WTC11 (cell line): ENCODE measurements around the gene MYO16. TPM values are rescaled to one million over a fixed set of nuclear protein-coding genes. Genes with fewer than 3 reads are reported as not detected.
"Not testable (repeated sequence)": the region's sequence is repeated elsewhere in the genome, so short reads cannot be mapped to it uniquely, and the experiment has no call there.

ENCODE experiments used
- ATAC-seq: fragments of 200-7000 bp; cut with Tn5 transposase; 2 replicates; pipeline ENCODE4 v1.10.0; 2021; ENCODE audit warnings: mild to moderate bottlenecking, moderate library complexity
- CTCF ChIA-PET: fragments of 300-600 bp; sonication (Branson Sonifier 250); formaldehyde crosslinking; loops from one replicate; lab custom pipeline; 2021; ENCODE audit warnings: antibody characterized with exemption; lab: Charles Lee
- POLR2A ChIA-PET: fragments of 350-600 bp; sonication (Branson Sonifier 250); formaldehyde crosslinking; loops from one replicate; lab custom pipeline; 2021; ENCODE audit warnings: antibody characterized with exemption; lab: Charles Lee
- DNase-seq: peaks from one replicate; pipeline ENCODE4 v3.0.0; 2021; ENCODE audit warnings: low spot score
- H3K27ac Mint-ChIP-seq: 2 replicates; pipeline ENCODE4 v1.8.0; 2021; ENCODE audit warnings: mixed read lengths
- H3K27me3 Mint-ChIP-seq: 2 replicates; pipeline ENCODE4 v1.8.0; 2021; ENCODE audit warnings: low read depth, mild to moderate bottlenecking, moderate library complexity, mixed read lengths
- H3K36me3 Mint-ChIP-seq: 2 replicates; pipeline ENCODE4 v1.8.0; 2021; ENCODE audit warnings: mixed read lengths
- H3K4me1 Mint-ChIP-seq: 2 replicates; pipeline ENCODE4 v1.8.0; 2022; ENCODE audit warnings: mixed read lengths
- H3K4me3 Mint-ChIP-seq: 2 replicates; pipeline ENCODE4 v1.8.0; 2021; ENCODE audit warnings: mild to moderate bottlenecking, moderate library complexity, mixed read lengths
- H3K9me3 Mint-ChIP-seq: 2 replicates; pipeline ENCODE4 v1.8.0; 2021; ENCODE audit warnings: mixed read lengths
- FOXP1 ChIP-seq: sonication (generic); formaldehyde crosslinking; IDR thresholded peaks from 2 replicates; pipeline ENCODE4 v1.8.0; 2022; ENCODE audit warnings: missing genetic modification reagents, mild to moderate bottlenecking, moderate library complexity, borderline replicate concordance
- GABPB1 ChIP-seq: sonication (generic); formaldehyde crosslinking; IDR thresholded peaks from 2 replicates; pipeline ENCODE4 v1.8.1; 2023; ENCODE audit warnings: mild to moderate bottlenecking, missing genetic modification reagents
- GTF2I ChIP-seq: fragments of 250-450 bp; sonication (Bioruptor Pico); conservative IDR thresholded peaks from 2 replicates; pipeline ENCODE4 v1.4.0; 2021; ENCODE audit warnings: mild to moderate bottlenecking
- RORB ChIP-seq: fragments of 250-450 bp; sonication (Bioruptor Pico); IDR thresholded peaks from 2 replicates; pipeline ENCODE4 v1.9.0; 2021; ENCODE audit warnings: mild to moderate bottlenecking
- SMAD4 ChIP-seq: sonication (generic); formaldehyde crosslinking; IDR thresholded peaks from 2 replicates; pipeline ENCODE4 v1.8.0; 2022; ENCODE audit warnings: mild to moderate bottlenecking, missing genetic modification reagents
- TP53 ChIP-seq: sonication (generic); formaldehyde crosslinking; IDR thresholded peaks from 2 replicates; pipeline ENCODE4 v1.8.1; 2023; ENCODE audit warnings: mild to moderate bottlenecking, missing genetic modification reagents
- total RNA-seq: library from RNA; stranded (reverse); gene quantifications from 3 replicates; pipeline ENCODE4 v1.2.3, GENCODE V29; 2021
- TF ChIP-seq, protein P1 (sequence below): sonication (generic); formaldehyde crosslinking; IDR thresholded peaks from 2 replicates; pipeline ENCODE4 v1.8.1; 2023; ENCODE audit warnings: mild to moderate bottlenecking, missing genetic modification reagents, borderline replicate concordance
- TF ChIP-seq, protein P2 (sequence below): sonication (generic); formaldehyde crosslinking; IDR thresholded peaks from 2 replicates; pipeline ENCODE4 v1.8.1; 2023; ENCODE audit warnings: mild to moderate bottlenecking, missing genetic modification reagents, moderate library complexity
- TF ChIP-seq, protein P3 (sequence below): sonication (generic); formaldehyde crosslinking; IDR thresholded peaks from 2 replicates; pipeline ENCODE4 v1.8.0; 2022; ENCODE audit warnings: mild to moderate bottlenecking, missing genetic modification reagents
- TF ChIP-seq, protein P4 (sequence below): fragments of 200-600 bp; IDR thresholded peaks from 2 replicates; pipeline ENCODE4 v1.8.0; 2022; ENCODE audit warnings: antibody characterized with exemption

Gene MYO16
- total RNA-seq, 1 experiment from 2014 or later = 0.09 TPM

DNA sequence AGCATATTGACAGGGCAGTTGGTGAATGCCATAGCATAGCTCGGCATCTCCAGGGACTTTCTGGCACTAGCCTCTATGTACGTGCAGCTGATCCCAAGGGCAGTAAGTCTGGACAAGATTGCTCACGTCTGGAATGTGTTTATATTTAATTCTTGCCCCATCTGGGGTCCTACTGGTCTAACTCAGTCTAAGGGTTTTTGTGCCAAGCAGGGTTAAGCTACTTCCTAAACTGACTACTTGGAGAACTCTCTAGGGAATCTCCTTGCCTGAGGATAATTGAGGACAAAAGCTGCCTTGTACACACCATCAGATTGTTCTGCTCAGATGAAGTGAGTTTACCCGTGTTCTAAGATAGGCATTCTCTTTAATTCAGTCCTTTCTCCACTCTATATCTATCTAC lies 358.1 kb downstream of the MYO16 start:
- no peak for DNase-seq
- CTCF ChIA-PET = interaction anchor here (1.2 to 1.4 kb wide), 2 partner anchors 26 to 72 kb away, joined by 3 read pairs; no protein-coding TSS in a partner anchor
- TF ChIP-seq RORB (CRISPR knock-in tag) (no peak), GTF2I (no peak), SMAD4 (CRISPR knock-in tag) (no peak), GABPB1 (CRISPR knock-in tag) (no peak), FOXP1 (CRISPR knock-in tag) (no peak)
- TF ChIP-seq, protein P1, sequence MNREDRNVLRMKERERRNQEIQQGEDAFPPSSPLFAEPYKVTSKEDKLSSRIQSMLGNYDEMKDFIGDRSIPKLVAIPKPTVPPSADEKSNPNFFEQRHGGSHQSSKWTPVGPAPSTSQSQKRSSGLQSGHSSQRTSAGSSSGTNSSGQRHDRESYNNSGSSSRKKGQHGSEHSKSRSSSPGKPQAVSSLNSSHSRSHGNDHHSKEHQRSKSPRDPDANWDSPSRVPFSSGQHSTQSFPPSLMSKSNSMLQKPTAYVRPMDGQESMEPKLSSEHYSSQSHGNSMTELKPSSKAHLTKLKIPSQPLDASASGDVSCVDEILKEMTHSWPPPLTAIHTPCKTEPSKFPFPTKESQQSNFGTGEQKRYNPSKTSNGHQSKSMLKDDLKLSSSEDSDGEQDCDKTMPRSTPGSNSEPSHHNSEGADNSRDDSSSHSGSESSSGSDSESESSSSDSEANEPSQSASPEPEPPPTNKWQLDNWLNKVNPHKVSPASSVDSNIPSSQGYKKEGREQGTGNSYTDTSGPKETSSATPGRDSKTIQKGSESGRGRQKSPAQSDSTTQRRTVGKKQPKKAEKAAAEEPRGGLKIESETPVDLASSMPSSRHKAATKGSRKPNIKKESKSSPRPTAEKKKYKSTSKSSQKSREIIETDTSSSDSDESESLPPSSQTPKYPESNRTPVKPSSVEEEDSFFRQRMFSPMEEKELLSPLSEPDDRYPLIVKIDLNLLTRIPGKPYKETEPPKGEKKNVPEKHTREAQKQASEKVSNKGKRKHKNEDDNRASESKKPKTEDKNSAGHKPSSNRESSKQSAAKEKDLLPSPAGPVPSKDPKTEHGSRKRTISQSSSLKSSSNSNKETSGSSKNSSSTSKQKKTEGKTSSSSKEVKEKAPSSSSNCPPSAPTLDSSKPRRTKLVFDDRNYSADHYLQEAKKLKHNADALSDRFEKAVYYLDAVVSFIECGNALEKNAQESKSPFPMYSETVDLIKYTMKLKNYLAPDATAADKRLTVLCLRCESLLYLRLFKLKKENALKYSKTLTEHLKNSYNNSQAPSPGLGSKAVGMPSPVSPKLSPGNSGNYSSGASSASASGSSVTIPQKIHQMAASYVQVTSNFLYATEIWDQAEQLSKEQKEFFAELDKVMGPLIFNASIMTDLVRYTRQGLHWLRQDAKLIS (CRISPR knock-in tag) = no peak
- Mint-ChIP-seq H3K4me1 (peaks cover 25% of the 10 kb centered on the region), H3K4me3 (no peak overlapping the region), H3K27me3 (no peaks in the 10 kb centered on the region), H3K36me3 (peaks cover 2% of the 10 kb centered on the region; the same call in 1 of the 2 replicates), H3K9me3 (peaks cover 12% of the 10 kb centered on the region), H3K27ac (no peak overlapping the region)
- no peak; the same call in 1 of the 2 replicates for ATAC-seq
- POLR2A ChIA-PET = no interaction called here

DNA sequence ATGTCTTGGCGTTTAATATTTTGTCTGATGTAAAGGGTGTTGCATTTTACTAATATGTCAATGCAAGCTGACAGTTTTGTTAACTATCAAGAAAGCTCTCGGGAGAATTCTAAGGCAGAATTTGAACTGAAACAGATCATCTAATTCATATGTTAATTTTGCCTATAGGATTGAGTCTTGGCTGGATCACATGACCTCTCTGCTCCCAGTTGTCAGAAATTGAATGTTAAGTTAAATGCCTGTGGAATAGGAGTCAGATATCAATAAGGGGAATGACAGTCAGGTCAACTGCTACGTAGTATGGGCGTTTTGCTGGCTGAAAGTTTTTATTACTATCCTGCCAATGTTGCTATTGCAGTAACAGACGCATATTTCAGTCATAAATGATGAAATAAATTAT lies 358.5 kb downstream of the MYO16 start:
- H3K4me1 Mint-ChIP-seq = peaks cover 29% of the 10 kb centered on the region
- H3K4me3 Mint-ChIP-seq = no peak overlapping the region
- H3K27ac Mint-ChIP-seq = no peak overlapping the region
- DNase-seq (no peak), ATAC-seq (no peak)
- CTCF ChIA-PET = interaction anchor here (1.2 to 1.4 kb wide), 2 partner anchors 27 to 73 kb away, joined by 3 read pairs; no protein-coding TSS in a partner anchor
- H3K9me3 Mint-ChIP-seq = peaks cover 12% of the 10 kb centered on the region
- POLR2A ChIA-PET = no interaction called here
- H3K36me3 Mint-ChIP-seq = peaks cover 2% of the 10 kb centered on the region; the same call in 1 of the 2 replicates
- TF ChIP-seq, protein P2, sequence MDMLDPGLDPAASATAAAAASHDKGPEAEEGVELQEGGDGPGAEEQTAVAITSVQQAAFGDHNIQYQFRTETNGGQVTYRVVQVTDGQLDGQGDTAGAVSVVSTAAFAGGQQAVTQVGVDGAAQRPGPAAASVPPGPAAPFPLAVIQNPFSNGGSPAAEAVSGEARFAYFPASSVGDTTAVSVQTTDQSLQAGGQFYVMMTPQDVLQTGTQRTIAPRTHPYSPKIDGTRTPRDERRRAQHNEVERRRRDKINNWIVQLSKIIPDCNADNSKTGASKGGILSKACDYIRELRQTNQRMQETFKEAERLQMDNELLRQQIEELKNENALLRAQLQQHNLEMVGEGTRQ (CRISPR knock-in tag) = peak; percentile 72
- TF ChIP-seq, protein P3, sequence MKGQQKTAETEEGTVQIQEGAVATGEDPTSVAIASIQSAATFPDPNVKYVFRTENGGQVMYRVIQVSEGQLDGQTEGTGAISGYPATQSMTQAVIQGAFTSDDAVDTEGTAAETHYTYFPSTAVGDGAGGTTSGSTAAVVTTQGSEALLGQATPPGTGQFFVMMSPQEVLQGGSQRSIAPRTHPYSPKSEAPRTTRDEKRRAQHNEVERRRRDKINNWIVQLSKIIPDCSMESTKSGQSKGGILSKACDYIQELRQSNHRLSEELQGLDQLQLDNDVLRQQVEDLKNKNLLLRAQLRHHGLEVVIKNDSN = 0 out of 2 replicates have a peak, but pooled peaks have one; percentile 24
- TF ChIP-seq, protein P4, sequence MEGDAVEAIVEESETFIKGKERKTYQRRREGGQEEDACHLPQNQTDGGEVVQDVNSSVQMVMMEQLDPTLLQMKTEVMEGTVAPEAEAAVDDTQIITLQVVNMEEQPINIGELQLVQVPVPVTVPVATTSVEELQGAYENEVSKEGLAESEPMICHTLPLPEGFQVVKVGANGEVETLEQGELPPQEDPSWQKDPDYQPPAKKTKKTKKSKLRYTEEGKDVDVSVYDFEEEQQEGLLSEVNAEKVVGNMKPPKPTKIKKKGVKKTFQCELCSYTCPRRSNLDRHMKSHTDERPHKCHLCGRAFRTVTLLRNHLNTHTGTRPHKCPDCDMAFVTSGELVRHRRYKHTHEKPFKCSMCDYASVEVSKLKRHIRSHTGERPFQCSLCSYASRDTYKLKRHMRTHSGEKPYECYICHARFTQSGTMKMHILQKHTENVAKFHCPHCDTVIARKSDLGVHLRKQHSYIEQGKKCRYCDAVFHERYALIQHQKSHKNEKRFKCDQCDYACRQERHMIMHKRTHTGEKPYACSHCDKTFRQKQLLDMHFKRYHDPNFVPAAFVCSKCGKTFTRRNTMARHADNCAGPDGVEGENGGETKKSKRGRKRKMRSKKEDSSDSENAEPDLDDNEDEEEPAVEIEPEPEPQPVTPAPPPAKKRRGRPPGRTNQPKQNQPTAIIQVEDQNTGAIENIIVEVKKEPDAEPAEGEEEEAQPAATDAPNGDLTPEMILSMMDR = no peak
- TF ChIP-seq, all 79 proteins: peak for 2
- H3K27me3 Mint-ChIP-seq = no peaks in the 10 kb centered on the region

DNA sequence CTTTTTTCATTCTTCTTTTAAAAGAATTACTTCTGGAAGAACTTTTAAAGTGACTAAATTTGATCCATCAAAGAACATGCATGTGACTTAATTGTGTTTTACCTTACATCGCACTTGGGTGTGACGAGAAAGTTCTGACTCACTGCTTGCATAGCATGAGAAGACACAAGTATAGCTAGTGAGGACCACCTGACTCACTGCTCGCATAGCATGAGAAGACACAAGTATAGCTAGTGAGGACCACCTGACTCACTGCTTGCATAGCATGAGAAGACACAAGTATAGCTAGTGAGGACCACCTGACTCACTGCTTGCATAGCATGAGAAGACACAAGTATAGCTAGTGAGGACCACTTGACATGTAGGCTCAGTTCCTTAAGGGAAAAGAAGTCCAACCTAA lies 362.0 kb downstream of the MYO16 start:
- CTCF ChIA-PET = not testable (repeated sequence)
- peaks cover 34% of the 10 kb centered on the region for H3K4me1 Mint-ChIP-seq

DNA sequence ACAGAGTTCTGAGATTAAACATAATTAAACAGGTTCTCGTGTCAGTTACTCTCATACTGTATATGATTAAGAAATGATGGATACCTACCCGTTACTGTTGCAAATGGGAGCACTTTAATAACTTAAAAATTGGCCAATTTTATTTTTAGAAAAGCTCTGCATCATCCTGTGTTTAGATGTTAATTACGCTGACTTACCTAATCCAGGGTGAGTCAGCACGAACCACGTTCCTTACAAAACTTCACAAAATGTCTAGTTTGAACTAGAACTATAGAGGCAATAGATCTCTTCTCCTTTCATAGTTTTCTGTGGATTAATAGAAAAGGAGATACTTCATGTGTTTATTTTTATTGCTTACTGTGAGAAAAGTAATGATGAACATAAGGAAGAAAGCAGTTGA lies 363.9 kb downstream of the MYO16 start:
- no peak for DNase-seq
- no peaks in the 10 kb centered on the region for H3K36me3 Mint-ChIP-seq
- no peak for ATAC-seq
- POLR2A ChIA-PET = no interaction called here
- peaks cover 3% of the 10 kb centered on the region; the same call in 1 of the 2 replicates for H3K27me3 Mint-ChIP-seq
- H3K4me3 Mint-ChIP-seq = no peak overlapping the region
- no peak for TF ChIP-seq TP53 (CRISPR knock-in tag)
- TF ChIP-seq, all 79 proteins: peak for 0
- CTCF ChIA-PET = no interaction called here
- Mint-ChIP-seq H3K27ac (no peak overlapping the region), H3K4me1 (peaks cover 19% of the 10 kb centered on the region), H3K9me3 (no peaks in the 10 kb centered on the region)

More for the DNA sequence above, 362.0 kb downstream of the MYO16 start:
- H3K27me3 Mint-ChIP-seq, DNase-seq, POLR2A ChIA-PET, H3K27ac Mint-ChIP-seq, ATAC-seq, H3K36me3 Mint-ChIP-seq, H3K4me3 Mint-ChIP-seq, H3K9me3 Mint-ChIP-seq: not testable (repeated sequence)
